ENCODE measurements around the gene TBCA.
"Not testable (repeated sequence)": the region's sequence is repeated elsewhere in the genome, so short reads cannot be mapped to it uniquely, and the experiment has no call there.

TBCA gene

GRCh38 chr5:77718934-77719610, 57.1 kb downstream of the TBCA start:
- in situ Hi-C loops (cut with MboI; ENCODE audit: low sequenced_read_pairs) = no loop called here

- in situ Hi-C loops (cut with MboI; ENCODE audit: low sequenced_read_pairs) = no loop called here
Observed at GRCh38 chr5:77709993-77710685, 66.0 kb downstream of the TBCA start.

- in situ Hi-C loops (cut with MboI; ENCODE audit: low sequenced_read_pairs) = no loop called here
Observed at GRCh38 chr5:77709340-77709739, 66.8 kb downstream of the TBCA start.

GRCh38 chr5:77707791-77708190, 68.3 kb downstream of the TBCA start:
- in situ Hi-C loops (cut with MboI; ENCODE audit: low sequenced_read_pairs) = no loop called here

GRCh38 chr5:77699569-77699968, 76.6 kb downstream of the TBCA start:
- in situ Hi-C loops (cut with MboI; ENCODE audit: low sequenced_read_pairs) = not testable (repeated sequence)

- in situ Hi-C loops (cut with MboI; ENCODE audit: low sequenced_read_pairs) = no loop called here
Observed at GRCh38 chr5:77698920-77699319, 77.2 kb downstream of the TBCA start.

GRCh38 chr5:77697692-77698091, 78.4 kb downstream of the TBCA start:
- in situ Hi-C loops (cut with MboI; ENCODE audit: low sequenced_read_pairs) = no loop called here

GRCh38 chr5:77696120-77696519, 80.0 kb downstream of the TBCA start:
- in situ Hi-C loops (cut with MboI; ENCODE audit: low sequenced_read_pairs) = no loop called here

GRCh38 chr5:77693913-77694312, 82.2 kb downstream of the TBCA start:
- in situ Hi-C loops (cut with MboI; ENCODE audit: low sequenced_read_pairs) = no loop called here

- in situ Hi-C loops (cut with MboI; ENCODE audit: low sequenced_read_pairs) = no loop called here
Observed at GRCh38 chr5:77683171-77683732, 92.9 kb downstream of the TBCA start.

GRCh38 chr5:77670526-77670925, 105.6 kb downstream of the TBCA start:
- in situ Hi-C loops (cut with MboI; ENCODE audit: low sequenced_read_pairs) = no loop called here

GRCh38 chr5:77669677-77670076, 106.5 kb downstream of the TBCA start:
- in situ Hi-C loops (cut with MboI; ENCODE audit: low sequenced_read_pairs) = no loop called here

- in situ Hi-C loops (cut with MboI; ENCODE audit: low sequenced_read_pairs) = no loop called here
Observed at GRCh38 chr5:77663090-77663863, 112.9 kb downstream of the TBCA start.

- in situ Hi-C loops (cut with MboI; ENCODE audit: low sequenced_read_pairs) = no loop called here
Observed at GRCh38 chr5:77662635-77663034, 113.5 kb downstream of the TBCA start.

- in situ Hi-C loops (cut with MboI; ENCODE audit: low sequenced_read_pairs) = no loop called here
Observed at GRCh38 chr5:77658662-77659061, 117.5 kb downstream of the TBCA start.

- in situ Hi-C loops (cut with MboI; ENCODE audit: low sequenced_read_pairs) = no loop called here
Observed at GRCh38 chr5:77651343-77651742, 124.8 kb downstream of the TBCA start.

GRCh38 chr5:77650686-77651085, 125.5 kb downstream of the TBCA start:
- in situ Hi-C loops (cut with MboI; ENCODE audit: low sequenced_read_pairs) = no loop called here

- in situ Hi-C loops (cut with MboI; ENCODE audit: low sequenced_read_pairs) = no loop called here
Observed at GRCh38 chr5:77649776-77650175, 126.4 kb downstream of the TBCA start.

GRCh38 chr5:77645995-77646639, 130.0 kb downstream of the TBCA start:
- in situ Hi-C loops (cut with MboI; ENCODE audit: low sequenced_read_pairs) = no loop called here

- in situ Hi-C loops (cut with MboI; ENCODE audit: low sequenced_read_pairs) = no loop called here
Observed at GRCh38 chr5:77645158-77645994, 130.8 kb downstream of the TBCA start.

All from HL-60/S4 treated with retinoic acid at 250 ng/mL for 4 days and 3 days (cell line).